NT2/D1 (cell line): ENCODE measurements around the gene C10orf90.

ENCODE experiments used
- DNase-seq: peaks from one replicate; pipeline ENCODE4 v3.0.0-alpha.2; 2011; ENCODE audit warnings: low read depth, low spot score
- H3K27me3 ChIP-seq: 2 replicates; pipeline ENCODE4 v1.6.0; 2011; ENCODE audit warnings: mild to moderate bottlenecking; ENCODE audit not compliant: insufficient read length, insufficient read depth
- H3K36me3 ChIP-seq: 2 replicates; pipeline ENCODE4 v1.6.1; 2011; ENCODE audit warnings: mild to moderate bottlenecking, low read length, mixed read lengths; ENCODE audit not compliant: insufficient read depth, insufficient read length
- H3K4me1 ChIP-seq: 2 replicates; pipeline ENCODE4 v1.5.1; 2011; ENCODE audit not compliant: insufficient read depth, insufficient read length
- H3K4me3 ChIP-seq: 2 replicates; pipeline ENCODE4 v1.5.1; 2011; ENCODE audit warnings: low read depth; ENCODE audit not compliant: insufficient read length
- H3K9ac ChIP-seq: 2 replicates; pipeline ENCODE4 v1.6.0; 2011; ENCODE audit warnings: low read depth; ENCODE audit not compliant: insufficient read length
- H3K9me3 ChIP-seq: 2 replicates; pipeline ENCODE4 v1.5.1; 2011; ENCODE audit warnings: mild to moderate bottlenecking, low read length; ENCODE audit not compliant: insufficient read depth
- SUZ12 ChIP-seq: IDR thresholded peaks from 2 replicates; pipeline ENCODE4 v1.6.1; 2011; ENCODE audit not compliant: insufficient read length, insufficient read depth; ENCODE audit errors: extremely low read depth
- YY1 ChIP-seq: IDR thresholded peaks from 2 replicates; pipeline ENCODE4 v1.6.1; 2011; ENCODE audit not compliant: insufficient read length, insufficient read depth
- ZNF274 ChIP-seq: IDR thresholded peaks from 2 replicates; pipeline ENCODE4 v1.6.1; 2011; ENCODE audit warnings: mild to moderate bottlenecking, low read depth, low read length

Gene C10orf90

DNA sequence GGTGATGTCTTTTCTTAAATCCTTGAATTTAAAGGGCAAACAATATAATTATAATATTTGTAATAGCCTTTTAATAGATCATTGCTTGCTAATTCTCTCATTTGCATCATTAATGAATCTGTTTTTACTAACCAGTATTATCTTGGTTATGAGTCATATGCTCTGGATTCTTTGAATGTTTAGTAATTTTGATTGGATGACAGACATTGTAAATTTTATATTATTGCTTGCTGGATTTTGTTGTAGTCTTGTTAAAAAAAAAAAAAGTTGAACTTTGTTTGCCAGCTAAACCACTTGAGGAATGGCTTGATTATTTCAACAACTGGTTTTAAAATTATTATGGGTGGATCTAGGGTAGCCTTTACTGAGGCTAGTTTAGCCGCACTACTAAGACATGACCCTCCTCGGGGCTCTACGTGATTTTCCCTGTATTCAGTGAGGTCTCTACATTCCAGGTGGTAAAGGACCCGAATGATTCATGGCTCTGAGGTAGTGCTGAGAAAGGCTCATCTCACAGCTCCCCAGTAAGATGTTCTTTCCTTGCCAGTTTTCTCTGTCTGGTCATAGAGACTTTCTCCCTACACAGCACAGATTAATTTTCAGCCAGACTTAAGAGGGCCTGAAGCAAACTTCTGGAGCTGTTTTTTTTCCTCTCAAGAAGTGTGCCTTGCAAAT lies 8.5 kb downstream of the C10orf90 start:
- no peak for TF ChIP-seq YY1
- TF ChIP-seq ZNF274: no peak
- no peak for TF ChIP-seq SUZ12
- Histone ChIP-seq H3K9ac (no peak overlapping the region), H3K27me3 (no peaks in the 10 kb centered on the region), H3K4me1 (no peaks in the 10 kb centered on the region), H3K9me3 (no peaks in the 10 kb centered on the region), H3K4me3 (no peak overlapping the region), H3K36me3 (no peaks in the 10 kb centered on the region)
- no peak for DNase-seq

- DNase-seq: no peak
- H3K36me3 ChIP-seq: no peaks in the 10 kb centered on the region
- H3K4me3 ChIP-seq: no peak overlapping the region
- H3K9me3 ChIP-seq: no peaks in the 10 kb centered on the region
- TF ChIP-seq SUZ12 (no peak), YY1 (no peak), ZNF274 (no peak)
- H3K9ac ChIP-seq: no peak overlapping the region
- H3K27me3 ChIP-seq: no peaks in the 10 kb centered on the region
- no peaks in the 10 kb centered on the region for H3K4me1 ChIP-seq
Observed at GRCh38 chr10:126661356-126661755, 9.1 kb downstream of the C10orf90 start.

DNA sequence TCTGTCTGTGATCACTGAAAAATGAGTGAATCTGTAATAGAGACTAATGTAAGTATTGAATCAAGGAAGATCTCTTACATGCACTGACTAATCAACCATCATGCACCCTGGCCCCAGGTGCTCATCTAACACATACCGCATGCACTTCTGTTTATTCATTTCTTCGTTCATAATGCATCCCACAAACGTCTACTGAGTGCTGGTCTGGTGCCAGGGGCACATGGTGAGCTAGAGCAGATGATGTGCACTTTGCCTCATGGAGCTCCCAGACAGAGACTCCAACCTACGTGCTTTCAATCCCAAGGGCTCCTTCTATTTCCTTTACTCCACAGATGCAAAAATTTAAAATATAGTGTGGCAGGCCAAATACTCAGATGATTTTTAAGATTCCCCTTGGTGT lies 10.7 kb downstream of the C10orf90 start:
- Histone ChIP-seq H3K9me3 (no peaks in the 10 kb centered on the region), H3K9ac (no peak overlapping the region), H3K4me3 (no peak overlapping the region), H3K27me3 (no peaks in the 10 kb centered on the region), H3K4me1 (no peaks in the 10 kb centered on the region), H3K36me3 (no peaks in the 10 kb centered on the region)
- TF ChIP-seq SUZ12 (no peak), YY1 (no peak), ZNF274 (no peak)
- DNase-seq: no peak

DNA sequence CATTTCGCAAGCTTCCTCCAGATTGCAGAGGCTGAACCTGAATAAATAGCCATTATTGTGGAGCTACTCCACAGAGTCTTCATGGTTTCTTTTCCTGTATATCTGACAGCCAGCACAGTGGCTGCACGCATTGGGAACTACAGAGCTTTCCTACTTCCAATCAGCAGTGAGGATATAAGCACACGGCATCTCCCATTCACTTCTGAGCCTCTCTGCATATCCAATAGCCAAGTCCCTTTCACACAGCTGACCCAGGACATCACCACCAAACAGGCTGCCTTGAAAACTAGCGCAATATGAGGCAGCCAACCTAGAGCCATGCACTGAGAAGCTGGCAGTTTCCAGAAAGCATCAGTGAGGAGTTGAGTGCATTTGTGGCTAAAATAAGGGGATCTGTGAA lies 11.6 kb downstream of the C10orf90 start:
- H3K4me1 ChIP-seq: no peaks in the 10 kb centered on the region
- TF ChIP-seq ZNF274 (no peak), SUZ12 (no peak), YY1 (no peak)
- H3K4me3 ChIP-seq: no peak overlapping the region
- H3K9me3 ChIP-seq: no peaks in the 10 kb centered on the region
- H3K9ac ChIP-seq: no peak overlapping the region
- no peaks in the 10 kb centered on the region for H3K36me3 ChIP-seq
- no peaks in the 10 kb centered on the region for H3K27me3 ChIP-seq
- no peak for DNase-seq

- Histone ChIP-seq H3K9ac (no peak overlapping the region), H3K9me3 (no peaks in the 10 kb centered on the region), H3K27me3 (no peaks in the 10 kb centered on the region), H3K4me3 (no peak overlapping the region), H3K4me1 (no peaks in the 10 kb centered on the region), H3K36me3 (no peaks in the 10 kb centered on the region)
- no peak for DNase-seq
- no peak for TF ChIP-seq ZNF274
- TF ChIP-seq YY1: no peak
- no peak for TF ChIP-seq SUZ12
Observed at GRCh38 chr10:126654579-126654978, 15.9 kb downstream of the C10orf90 start.

- Histone ChIP-seq H3K4me1 (no peaks in the 10 kb centered on the region), H3K9me3 (no peaks in the 10 kb centered on the region), H3K4me3 (no peak overlapping the region), H3K36me3 (no peaks in the 10 kb centered on the region), H3K9ac (no peak overlapping the region), H3K27me3 (no peaks in the 10 kb centered on the region)
- TF ChIP-seq SUZ12 (no peak), ZNF274 (no peak), YY1 (no peak)
- DNase-seq: no peak
Observed at GRCh38 chr10:126651467-126651866, 19.0 kb downstream of the C10orf90 start.

DNA sequence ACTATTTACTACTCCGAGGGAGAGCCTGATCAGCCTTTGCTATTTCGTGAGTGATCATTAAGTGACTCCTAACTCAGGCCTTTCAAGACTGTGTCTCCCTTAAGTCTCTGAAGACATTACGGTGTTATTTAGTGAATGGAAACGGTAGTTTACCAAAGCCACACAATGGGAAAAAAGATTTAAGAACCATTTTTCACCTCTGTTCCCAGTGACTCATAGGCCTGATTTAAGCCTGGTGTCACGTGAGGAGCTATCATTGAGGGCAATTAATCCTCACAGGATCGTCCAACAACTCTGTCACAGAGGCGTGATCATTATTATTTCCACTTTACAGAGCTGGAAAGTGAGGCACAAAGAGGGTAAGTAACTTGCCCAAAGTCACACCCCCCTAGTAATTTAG lies 20.3 kb downstream of the C10orf90 start:
- H3K9ac ChIP-seq: no peak overlapping the region
- no peaks in the 10 kb centered on the region for H3K36me3 ChIP-seq
- H3K4me1 ChIP-seq: no peaks in the 10 kb centered on the region
- H3K9me3 ChIP-seq: no peaks in the 10 kb centered on the region
- no peaks in the 10 kb centered on the region for H3K27me3 ChIP-seq
- H3K4me3 ChIP-seq: no peak overlapping the region
- TF ChIP-seq YY1 (no peak), ZNF274 (no peak), SUZ12 (no peak)
- no peak for DNase-seq
